ENCODE measurements around the gene TMEM255B.

DNA sequence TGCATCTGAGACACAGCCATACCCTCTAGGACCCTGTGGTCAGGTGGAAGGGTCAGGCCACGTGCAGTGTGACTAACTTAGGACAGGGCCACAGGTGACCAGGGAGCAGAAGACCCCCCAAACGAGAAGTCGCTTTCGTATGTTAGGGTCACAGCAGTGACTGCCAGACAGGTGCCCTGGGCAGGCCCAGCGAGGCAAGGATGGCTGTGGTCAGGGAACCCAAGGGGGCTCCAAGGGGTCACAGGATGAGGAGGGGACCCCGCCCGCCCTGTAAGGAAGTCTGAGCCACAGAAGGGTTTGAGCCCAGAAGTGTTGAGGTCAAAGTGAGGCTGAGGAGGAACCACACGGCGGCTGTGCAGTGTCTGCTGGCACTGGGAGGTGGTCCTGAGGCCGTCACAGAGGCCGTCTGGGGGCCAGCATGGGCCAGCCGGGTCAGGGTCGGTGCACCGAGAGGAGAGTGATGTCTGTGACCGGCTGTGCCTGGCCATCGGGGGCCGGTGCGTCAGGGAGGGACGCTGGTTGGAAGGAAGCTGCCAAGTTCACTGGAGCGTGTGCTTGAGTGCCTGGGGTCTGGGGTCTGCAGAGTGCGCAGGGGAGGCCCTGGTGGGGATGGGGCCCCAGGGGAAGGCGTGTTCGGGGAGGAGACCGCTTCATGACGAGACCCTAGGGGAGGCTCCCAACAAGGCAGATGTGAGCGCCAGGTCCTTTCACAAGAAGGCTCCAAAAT, 24.8 kb upstream of the TMEM255B start:
- TF ChIP-seq, protein P1, sequence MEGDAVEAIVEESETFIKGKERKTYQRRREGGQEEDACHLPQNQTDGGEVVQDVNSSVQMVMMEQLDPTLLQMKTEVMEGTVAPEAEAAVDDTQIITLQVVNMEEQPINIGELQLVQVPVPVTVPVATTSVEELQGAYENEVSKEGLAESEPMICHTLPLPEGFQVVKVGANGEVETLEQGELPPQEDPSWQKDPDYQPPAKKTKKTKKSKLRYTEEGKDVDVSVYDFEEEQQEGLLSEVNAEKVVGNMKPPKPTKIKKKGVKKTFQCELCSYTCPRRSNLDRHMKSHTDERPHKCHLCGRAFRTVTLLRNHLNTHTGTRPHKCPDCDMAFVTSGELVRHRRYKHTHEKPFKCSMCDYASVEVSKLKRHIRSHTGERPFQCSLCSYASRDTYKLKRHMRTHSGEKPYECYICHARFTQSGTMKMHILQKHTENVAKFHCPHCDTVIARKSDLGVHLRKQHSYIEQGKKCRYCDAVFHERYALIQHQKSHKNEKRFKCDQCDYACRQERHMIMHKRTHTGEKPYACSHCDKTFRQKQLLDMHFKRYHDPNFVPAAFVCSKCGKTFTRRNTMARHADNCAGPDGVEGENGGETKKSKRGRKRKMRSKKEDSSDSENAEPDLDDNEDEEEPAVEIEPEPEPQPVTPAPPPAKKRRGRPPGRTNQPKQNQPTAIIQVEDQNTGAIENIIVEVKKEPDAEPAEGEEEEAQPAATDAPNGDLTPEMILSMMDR (IDR thresholded peaks at IDR 0.05): no peak
- TF ChIP-seq, protein P2, sequence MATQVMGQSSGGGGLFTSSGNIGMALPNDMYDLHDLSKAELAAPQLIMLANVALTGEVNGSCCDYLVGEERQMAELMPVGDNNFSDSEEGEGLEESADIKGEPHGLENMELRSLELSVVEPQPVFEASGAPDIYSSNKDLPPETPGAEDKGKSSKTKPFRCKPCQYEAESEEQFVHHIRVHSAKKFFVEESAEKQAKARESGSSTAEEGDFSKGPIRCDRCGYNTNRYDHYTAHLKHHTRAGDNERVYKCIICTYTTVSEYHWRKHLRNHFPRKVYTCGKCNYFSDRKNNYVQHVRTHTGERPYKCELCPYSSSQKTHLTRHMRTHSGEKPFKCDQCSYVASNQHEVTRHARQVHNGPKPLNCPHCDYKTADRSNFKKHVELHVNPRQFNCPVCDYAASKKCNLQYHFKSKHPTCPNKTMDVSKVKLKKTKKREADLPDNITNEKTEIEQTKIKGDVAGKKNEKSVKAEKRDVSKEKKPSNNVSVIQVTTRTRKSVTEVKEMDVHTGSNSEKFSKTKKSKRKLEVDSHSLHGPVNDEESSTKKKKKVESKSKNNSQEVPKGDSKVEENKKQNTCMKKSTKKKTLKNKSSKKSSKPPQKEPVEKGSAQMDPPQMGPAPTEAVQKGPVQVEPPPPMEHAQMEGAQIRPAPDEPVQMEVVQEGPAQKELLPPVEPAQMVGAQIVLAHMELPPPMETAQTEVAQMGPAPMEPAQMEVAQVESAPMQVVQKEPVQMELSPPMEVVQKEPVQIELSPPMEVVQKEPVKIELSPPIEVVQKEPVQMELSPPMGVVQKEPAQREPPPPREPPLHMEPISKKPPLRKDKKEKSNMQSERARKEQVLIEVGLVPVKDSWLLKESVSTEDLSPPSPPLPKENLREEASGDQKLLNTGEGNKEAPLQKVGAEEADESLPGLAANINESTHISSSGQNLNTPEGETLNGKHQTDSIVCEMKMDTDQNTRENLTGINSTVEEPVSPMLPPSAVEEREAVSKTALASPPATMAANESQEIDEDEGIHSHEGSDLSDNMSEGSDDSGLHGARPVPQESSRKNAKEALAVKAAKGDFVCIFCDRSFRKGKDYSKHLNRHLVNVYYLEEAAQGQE (IDR thresholded peaks at IDR 0.05; ENCODE audit: insufficient read depth in 1 of 2, low read depth in 2 of 2, low read length in 1 of 2): no peak
- no peak for TF ChIP-seq POLR2AphosphoS5 (IDR thresholded peaks at IDR 0.05; ENCODE audit: low read depth, low read length)

Measured in Panc1 (cell line).